Loucy (cell line): ENCODE measurements around the gene GNG2.

Source experiments
- EZH2phosphoT487 ChIP-seq: fragments of 200-600 bp; IDR thresholded peaks from 2 replicates; pipeline ENCODE4 v1.6.1; 2018; ENCODE audit warnings: antibody characterized with exemption, mild to moderate bottlenecking, moderate library complexity, borderline replicate concordance
- TF ChIP-seq, protein P1 (sequence below): fragments of 200-600 bp; sonication (generic); conservative IDR thresholded peaks from 2 replicates; pipeline ENCODE4 v1.5.1; 2014; ENCODE audit warnings: mild to moderate bottlenecking, antibody characterized with exemption, low read length

DNA sequence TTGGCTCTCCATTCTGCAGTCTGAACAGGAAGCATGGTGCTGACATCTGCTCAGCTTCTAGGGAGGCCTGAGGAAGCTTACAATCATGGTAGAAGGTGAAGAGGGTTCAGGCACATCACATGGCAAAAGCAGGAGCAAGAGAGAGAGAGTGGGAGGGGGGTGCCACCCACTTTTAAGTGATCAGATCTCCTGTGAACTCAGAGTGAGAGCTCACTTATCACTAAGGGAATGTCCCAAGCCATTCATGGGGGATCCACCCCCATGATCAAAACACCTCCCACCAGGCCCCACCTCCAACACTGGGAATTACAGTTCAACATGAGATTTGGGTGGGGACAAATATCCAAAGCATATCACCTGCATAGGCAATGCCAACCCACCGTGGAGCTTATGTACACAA lies 9.8 kb upstream of the GNG2 start:
- TF ChIP-seq, protein P1, sequence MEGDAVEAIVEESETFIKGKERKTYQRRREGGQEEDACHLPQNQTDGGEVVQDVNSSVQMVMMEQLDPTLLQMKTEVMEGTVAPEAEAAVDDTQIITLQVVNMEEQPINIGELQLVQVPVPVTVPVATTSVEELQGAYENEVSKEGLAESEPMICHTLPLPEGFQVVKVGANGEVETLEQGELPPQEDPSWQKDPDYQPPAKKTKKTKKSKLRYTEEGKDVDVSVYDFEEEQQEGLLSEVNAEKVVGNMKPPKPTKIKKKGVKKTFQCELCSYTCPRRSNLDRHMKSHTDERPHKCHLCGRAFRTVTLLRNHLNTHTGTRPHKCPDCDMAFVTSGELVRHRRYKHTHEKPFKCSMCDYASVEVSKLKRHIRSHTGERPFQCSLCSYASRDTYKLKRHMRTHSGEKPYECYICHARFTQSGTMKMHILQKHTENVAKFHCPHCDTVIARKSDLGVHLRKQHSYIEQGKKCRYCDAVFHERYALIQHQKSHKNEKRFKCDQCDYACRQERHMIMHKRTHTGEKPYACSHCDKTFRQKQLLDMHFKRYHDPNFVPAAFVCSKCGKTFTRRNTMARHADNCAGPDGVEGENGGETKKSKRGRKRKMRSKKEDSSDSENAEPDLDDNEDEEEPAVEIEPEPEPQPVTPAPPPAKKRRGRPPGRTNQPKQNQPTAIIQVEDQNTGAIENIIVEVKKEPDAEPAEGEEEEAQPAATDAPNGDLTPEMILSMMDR = no peak
- TF ChIP-seq EZH2phosphoT487 = no peak
